GM10847 (cell line): ENCODE data around the gene TMEM44.

Source experiments
- POLR2A ChIP-seq: IDR thresholded peaks from 2 replicates; pipeline ENCODE4 v1.6.1; 2011; ENCODE audit not compliant: insufficient read length; ENCODE audit errors: extremely low read depth

Gene TMEM44

DNA sequence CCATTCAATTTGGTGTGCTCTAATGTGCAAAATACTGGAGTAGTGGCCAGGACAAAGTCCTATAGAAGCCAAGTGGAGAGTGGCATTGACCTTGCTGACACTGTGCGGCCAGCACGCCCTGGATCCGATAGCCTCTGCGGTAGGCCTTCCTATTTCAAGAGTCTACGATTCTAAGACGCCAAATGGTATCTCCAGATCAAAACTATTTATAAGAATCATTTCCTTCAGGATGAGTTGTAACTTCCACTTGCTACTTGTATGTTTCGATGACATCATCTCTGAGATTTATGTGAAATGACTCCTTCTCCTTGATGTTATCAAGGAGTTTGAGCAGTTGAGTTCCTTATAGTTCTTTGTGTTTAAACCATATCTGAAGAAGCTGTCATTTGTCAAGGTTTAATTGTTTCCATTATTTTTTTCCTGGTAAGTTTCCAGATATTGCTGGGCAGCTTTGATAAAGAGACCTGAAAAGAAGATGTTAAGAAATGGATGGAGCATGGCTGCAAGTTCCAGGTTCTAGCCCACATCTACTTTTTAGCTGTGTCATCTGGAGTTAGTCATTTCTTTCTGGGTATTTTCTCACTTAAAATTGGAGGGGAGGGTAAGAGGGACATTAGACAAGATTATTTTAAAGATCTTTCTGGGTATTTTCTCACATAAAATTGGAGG, 71.8 kb downstream of the TMEM44 start:
- TF ChIP-seq POLR2A, result no peak

DNA sequence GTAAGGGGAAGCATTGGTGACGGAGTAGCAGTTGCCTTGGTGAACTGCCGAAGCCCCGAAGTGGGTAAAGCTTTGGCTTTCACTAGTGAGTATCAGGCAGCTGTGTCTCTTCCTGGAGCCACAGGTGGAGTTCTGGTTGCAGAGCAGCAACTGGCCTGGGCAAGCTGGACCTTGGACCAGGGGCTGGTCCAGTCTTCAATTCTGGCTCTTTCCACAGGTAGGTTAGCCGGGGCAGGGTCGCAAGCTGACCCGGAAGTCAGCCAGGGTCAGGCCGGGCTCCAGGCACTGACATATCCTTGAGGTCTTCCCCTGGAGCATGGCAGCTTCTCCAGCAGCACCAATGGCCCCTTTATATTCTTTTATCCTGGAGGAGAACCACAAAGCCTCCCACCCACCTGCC, 73.2 kb downstream of the TMEM44 start:
- TF ChIP-seq POLR2A, result no peak

DNA sequence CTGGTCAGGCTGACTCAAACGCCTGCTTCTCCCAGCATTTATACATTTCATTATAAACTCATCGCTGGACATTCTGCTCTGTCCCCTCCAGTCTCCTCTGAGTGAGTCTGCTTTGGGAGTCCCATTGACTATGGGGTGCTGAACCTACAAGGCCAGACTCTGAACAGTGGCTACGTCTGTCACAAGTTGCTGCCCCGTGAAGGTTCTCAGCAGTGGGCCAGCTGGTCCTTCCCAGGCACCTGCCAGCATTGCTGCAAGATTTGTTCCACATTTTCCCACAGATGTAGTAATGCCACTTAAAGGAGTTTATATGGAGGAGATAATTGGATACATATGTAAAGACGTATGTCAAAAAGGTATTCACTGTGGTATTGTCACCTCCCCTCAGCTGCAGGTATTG, 73.7 kb downstream of the TMEM44 start:
- no peak for TF ChIP-seq POLR2A

DNA sequence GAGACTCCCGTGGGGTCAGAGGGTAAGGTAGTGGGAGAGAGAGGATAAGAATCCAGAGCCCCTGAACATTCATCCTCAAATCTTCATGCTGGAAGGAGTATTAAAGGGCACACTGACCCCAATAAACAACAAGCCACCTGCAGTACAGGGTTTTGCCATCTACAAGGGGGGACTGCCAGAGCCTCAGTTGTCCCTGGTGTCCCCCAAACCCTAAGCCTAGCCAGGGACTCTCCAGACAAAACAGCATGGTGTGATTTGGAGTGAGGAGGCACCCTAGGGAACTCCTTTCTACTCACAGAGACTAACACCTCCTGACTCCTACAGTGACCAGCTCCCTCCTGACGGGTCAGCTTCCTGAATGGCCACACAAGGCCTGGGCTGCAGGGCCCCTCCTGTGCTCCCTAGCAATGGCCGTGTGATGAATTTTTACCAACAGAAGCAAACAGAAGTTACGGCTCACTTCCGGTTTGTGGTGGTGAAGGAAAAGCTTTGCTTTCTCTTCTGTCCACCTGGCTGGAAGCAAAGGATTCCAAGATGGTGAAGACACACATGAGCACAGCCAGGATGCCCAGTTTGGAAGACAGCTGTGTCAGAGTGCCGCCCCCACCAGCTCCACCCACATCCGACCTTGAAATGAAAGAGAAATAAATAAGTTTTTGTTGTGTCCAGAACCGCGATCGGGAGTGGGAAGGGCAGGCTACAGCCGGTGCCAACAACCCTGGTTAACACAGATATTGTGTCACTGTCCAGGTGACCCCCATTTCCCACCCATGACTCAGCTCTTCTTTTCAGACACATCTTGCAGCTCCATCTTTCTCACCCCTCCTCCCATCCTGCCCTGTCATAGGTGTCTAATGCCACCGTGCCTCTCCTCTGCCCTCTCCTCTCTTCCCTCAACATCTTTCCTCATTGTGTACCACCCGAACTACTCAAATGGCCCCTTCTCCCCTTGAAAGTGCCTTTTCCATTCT, 76.8 kb downstream of the TMEM44 start:
- no peak for TF ChIP-seq POLR2A

DNA sequence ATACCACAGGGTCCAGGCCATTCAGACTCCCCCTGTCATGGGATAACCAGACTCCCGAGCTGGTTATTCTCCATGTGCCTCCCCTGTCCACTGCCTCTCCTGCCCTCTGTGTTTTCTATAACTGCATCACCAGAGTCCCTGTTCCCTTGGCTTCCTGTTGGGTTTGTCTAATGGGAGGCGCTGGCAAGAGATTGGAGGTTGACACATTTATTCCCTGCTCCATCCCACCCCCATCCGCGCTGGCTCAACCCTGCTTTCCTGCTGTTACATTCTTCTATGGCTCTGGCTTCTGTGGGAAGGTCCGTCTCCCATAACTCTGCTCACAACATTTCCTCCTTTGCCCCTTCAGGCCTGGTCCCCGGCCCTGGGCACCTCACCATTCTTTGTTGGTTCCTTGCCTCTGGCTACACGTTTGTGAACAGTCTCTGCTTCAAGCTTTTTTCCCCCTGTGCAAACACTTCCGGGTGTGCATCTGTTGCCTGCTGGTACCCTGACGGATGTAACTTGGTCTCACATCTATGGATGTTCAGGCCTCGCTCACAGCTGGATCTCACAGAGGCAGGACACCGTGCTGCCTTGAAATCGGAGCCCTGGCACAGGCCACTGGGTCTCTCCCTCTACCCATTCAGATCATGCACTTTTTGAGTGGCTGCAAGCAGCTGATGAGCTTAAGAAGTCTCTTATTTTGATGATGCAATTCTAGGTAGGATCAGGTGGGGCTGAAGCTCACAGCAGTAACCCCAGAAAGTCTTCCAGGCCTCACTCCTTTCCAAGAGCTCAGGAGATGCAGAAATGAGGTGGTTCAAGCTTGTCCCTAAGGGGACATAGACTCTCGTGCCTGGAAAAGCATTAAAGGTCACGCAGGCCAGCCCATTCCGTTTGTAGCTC, 77.8 kb downstream of the TMEM44 start:
- TF ChIP-seq POLR2A, result no peak

DNA sequence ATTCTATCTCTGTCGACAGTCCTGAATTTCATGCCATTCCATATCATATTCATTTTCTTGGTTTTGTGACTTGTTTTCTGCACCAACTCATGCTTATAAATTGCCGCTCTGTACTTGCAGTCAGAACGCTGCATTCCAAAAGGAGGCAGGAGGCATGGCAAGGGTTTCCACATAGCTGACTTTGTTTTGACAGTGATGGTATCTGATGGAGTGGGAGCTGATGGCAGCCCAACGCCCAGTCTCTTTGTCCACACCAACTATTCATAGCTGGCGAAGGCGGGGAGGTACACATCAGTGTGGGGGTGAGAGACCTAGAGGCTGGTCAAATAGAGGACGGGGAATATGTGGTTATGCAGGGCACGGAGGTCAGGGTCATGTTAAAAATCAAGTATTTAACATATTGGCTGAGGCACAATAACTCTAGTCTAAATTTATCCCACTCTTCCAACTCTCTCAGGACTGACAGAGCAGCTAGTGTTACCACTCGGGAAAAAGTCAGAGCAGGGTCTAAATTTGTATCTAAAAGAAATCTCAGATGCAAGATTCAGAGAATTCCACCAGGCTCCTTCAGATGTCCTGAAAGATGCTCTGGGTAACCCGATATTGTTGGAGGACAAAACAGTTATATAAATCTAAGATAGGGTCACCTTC, 78.6 kb downstream of the TMEM44 start:
- no peak for TF ChIP-seq POLR2A

DNA sequence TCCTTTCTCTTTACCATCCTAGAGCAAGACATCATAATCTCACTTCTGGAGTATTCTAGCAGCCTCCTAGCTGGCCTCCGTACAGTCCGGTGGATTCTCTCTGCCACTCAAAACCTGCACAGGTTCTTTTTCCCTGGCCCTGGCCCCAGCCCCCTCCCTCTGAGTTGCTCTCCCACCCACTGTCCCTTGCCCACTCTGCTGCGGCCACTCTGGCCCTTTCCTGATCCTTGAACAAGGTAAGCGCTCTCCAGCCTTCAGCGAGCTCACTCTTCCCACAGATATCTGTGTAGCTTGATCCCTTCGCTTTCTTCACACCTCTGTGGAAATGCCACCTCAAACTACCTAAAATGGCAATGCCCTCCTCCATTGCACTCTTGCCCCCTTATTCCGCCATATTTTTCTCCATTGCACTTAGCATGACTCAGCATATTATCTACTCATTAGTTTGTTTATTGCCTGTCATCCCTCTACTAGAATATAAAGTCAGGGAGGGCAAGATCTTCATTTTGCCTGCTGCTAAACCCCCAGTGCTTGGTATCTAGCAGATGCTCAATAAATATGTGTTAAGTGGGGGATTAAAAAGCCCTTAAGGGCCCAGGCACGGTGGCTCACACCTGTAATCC, 80.8 kb downstream of the TMEM44 start:
- no peak for TF ChIP-seq POLR2A

DNA sequence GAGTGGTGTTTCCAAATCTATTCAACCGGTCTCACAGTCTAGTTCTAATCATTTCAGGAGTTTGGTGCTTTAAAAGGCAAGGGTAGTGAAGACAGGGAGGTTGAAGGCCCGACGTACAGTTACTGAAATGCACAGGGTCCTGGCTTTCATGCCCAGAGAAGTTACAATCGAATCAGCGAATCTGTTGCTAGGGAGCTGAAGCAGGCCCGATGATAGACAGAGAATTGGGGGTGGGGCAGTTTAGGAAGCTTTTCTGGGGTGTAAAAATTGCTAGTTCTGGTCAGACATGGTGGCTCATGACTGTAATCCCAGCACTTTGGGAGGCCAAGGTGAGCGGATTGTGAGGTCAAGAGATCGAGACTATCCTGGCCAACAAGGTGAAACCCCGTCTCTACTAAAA, 83.4 kb downstream of the TMEM44 start:
- no peak for TF ChIP-seq POLR2A

DNA sequence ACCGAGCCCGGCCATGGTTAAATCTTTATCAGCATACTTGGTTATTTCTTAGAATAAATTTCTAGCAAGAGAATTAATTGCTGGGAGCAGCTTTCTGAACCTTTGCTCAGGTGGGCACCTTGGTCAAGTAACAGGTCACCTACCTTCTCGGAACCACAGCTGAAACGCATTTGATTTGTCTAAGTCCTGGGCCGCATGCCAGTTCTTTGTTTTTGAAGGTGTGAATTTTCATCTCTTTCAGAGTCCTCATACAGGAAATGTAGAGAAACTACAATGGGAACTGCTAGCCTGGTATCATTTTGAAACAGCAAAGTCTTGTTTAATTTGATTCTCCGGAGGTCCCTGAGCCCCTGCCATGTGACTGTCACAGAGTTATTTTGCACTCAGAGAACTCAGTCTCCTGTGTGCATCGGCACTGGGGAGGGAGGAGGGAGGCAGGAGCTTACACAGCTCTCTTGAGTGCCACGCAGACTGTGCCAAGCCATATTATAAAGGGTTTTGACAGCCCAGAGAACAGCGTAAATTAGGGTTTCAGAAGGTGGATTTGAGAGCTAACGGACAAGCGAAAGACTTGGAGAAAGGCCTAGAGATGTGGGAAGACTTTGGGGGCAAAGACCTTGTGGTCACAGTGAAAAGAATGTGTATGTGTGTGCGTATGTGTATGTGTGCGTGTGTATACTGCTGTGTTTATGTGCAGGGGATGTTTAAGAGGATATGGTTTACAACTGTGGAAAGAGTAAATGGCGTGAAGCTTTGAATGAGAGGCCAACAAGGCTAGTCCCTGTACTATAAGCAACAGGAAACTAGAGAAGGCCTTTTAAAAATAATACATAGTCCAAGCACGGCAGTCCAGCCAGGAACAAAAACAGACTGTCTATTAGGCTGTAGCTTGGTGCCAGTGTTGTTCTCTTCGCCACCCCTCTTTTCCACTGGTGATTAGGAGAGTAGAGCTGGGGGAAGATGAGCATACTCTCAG, 84.6 kb downstream of the TMEM44 start:
- no peak for TF ChIP-seq POLR2A

DNA sequence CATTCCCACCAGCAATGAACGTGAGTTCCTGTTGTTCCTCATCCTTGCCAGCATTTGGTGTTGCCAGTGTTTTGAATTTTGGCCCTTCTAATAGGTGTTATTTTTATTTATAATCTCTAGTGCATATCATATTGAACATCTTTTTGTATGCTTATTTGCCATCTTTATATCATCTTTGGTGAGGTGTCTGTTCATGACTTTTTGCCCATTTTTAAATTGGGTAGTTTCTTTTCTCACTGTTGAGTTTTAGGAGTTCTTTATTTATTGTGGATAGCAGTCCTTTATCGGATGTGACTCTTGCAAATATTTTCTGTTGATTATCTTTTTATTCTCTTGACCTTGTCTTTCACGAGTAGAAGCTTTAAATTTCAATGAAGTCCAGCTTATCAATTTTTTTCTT, 86.2 kb downstream of the TMEM44 start:
- TF ChIP-seq POLR2A, result no peak

DNA sequence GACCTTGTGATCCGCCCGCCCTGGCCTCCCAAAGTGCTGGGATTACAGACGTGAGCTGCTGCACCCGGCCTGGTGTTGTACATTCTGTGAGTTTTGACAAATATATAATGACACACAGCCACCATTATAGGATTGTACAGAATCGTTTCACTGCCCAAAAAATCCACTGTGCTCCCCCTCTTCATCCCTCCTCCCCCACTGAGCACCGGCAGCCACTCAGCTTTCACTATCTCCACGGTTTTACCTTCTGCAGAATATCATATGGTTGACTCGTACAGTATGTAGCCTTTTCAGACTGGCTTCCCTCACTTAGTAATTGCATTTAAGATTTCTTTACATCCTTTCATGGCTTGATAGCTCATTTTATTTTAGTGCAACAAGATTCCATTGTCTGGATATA, 89.7 kb downstream of the TMEM44 start:
- TF ChIP-seq POLR2A, result no peak

DNA sequence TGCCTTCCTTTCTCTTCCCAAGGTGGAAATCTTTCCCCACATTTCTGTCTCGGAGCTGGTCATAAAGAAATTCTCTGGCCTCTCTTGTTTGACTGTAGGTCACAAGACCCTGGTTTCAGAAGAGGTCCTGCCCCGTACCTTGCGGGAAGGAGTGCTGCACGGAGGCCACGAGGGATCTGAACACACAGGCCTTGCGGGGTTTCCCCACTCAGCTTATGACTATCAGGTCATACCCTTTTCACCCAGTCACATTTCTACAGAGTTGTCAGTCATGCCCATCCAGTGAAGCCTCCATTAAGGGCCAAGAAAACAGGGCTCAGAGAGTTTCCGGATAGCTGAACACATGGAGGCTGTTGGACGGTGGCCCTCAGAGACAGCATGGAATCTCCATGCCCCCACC, 91.7 kb downstream of the TMEM44 start:
- TF ChIP-seq POLR2A, result no peak

DNA sequence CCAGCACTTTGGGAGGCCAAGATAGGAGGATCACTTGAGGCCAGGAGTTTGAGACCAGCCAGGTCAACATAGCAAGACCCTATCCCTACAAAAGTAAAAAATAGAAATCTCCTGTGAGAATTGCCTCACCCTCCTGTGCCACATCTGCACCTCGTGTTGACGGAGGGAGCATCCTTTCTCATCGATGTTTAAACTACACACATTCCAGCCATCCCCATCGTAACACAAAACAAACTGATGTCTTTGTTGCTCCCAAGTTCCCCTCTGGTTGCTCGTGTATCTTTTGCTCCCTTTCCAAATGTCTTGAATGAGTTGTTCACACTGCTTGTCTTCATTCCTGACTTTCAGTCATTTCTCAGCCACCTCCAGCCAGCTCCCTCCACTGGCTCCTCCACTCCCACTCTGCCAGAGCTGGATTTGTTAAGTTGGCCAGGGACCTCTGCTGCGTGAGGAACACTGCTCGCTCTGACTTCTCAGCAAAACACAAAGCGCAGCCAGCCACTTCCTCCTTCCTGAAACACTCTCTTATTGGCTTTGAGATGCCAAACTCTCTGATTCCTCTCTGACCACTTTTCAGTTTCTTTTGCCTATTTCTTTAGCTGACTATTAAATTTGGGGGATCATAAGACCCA, 92.8 kb downstream of the TMEM44 start:
- TF ChIP-seq POLR2A, result no peak
